Fibroblast of mammary gland (primary cell): ENCODE results near the gene FSTL4.
"Not testable (repeated sequence)": the region's sequence is repeated elsewhere in the genome, so short reads cannot be mapped to it uniquely, and the experiment has no call there.

Experiments
- DNase-seq: peaks from one replicate; pipeline ENCODE4 v3.0.0-alpha.2; 2010; ENCODE audit warnings: low read depth
- H3K4me3 ChIP-seq: 2 replicates; pipeline ENCODE4 v1.5.1; 2011; ENCODE audit warnings: low read depth, mild to moderate bottlenecking, low read length, moderate library complexity; ENCODE audit not compliant: control insufficient read depth
- TF ChIP-seq, protein P1 (sequence below): conservative IDR thresholded peaks from 2 replicates; pipeline ENCODE4 v1.5.1; 2011; ENCODE audit warnings: low read depth, low read length, inconsistent platforms; ENCODE audit not compliant: control insufficient read depth, insufficient read depth

FSTL4 gene

DNA sequence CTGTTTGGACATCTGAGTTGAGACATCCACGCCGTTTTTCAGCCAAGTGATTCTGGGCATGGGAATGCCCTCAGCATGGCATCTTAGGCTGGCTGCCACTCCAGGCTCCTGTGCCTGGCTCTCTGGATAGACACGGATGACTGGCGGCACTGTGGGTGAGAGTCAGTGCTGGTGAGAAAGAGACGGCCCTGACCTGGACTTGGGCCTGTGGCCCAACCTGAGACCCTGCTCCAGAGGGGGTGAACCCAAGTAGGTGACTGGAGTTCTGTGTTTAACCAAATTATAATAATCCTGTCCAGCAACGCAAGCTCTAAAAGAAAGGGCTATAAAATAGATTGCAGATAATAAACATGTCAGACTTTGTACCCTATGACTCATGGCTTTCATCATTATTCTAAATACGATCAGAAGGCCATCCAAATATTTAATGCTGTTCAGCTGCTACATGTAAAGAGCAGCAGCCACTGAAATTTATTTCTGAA, 386.6 kb downstream of the FSTL4 start:
- DNase-seq, result peak; percentile 57
- TF ChIP-seq, protein P1, sequence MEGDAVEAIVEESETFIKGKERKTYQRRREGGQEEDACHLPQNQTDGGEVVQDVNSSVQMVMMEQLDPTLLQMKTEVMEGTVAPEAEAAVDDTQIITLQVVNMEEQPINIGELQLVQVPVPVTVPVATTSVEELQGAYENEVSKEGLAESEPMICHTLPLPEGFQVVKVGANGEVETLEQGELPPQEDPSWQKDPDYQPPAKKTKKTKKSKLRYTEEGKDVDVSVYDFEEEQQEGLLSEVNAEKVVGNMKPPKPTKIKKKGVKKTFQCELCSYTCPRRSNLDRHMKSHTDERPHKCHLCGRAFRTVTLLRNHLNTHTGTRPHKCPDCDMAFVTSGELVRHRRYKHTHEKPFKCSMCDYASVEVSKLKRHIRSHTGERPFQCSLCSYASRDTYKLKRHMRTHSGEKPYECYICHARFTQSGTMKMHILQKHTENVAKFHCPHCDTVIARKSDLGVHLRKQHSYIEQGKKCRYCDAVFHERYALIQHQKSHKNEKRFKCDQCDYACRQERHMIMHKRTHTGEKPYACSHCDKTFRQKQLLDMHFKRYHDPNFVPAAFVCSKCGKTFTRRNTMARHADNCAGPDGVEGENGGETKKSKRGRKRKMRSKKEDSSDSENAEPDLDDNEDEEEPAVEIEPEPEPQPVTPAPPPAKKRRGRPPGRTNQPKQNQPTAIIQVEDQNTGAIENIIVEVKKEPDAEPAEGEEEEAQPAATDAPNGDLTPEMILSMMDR, result no peak

DNA sequence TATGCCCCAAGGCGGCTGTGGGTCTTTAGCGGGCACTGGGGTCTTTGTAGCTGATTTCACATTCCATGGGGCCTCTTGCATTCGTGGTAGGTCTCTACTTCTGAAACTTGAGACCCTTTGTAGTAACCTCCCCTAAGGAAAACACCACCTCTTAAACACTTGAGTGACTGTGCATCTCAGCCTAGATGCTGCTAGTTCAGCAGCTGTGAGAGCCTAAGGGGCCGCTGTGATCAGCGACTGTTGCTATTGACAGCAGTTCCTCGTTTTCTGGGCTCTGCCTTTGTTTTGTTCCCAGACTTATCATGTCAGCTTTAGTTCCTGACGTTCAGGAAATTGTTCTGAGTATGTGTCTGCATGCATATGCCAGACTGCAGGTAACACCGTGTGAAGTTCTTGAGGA, 389.4 kb downstream of the FSTL4 start:
- H3K4me3 ChIP-seq, result no peak overlapping the region
- DNase-seq, result no peak
- TF ChIP-seq, protein P1, result no peak

More for the DNA sequence above, 386.6 kb downstream of the FSTL4 start:
- no peak overlapping the region for H3K4me3 ChIP-seq

DNA sequence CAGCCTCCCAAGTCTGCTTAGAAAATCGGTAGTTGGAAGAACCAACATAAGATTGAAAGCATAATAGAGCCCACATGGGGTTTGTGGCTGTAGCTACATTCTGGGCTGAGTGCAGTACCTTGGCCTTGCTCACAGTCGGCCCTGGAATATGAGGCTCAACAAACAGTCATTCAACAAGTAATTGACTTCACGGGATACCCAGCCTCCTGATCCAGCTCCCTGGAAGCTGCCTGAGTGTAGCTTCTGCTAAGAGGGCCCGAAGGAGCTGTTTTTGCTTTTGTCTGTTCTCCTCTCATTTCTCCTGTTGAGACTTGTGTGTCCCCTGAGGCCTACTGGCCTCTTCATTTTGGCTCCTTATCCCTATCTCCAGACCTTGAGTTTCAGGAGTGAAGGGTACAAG, 389.8 kb downstream of the FSTL4 start:
- TF ChIP-seq, protein P1, result no peak
- no peak for DNase-seq
- H3K4me3 ChIP-seq, result no peak overlapping the region

DNA sequence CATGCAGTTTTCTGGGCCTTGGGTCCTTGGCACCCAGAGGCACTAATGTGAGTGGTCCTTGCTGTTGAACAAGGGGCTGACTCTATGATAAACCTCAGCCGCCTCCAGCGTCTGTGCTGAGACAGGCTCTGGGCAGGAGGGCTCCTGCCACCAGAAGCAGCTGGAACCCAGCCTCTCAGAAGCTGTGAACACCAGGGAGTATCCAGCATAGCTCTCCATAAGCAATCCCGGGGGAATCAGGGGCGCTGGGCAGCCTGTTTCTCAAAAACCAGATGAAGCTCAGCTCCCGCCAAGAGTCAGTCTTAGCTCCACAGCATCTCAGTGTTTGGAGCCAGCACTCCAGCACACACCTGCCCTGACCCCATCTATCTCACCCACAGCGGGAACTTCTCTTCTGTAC, 390.3 kb downstream of the FSTL4 start:
- no peak for DNase-seq
- no peak overlapping the region for H3K4me3 ChIP-seq
- TF ChIP-seq, protein P1, result no peak

DNA sequence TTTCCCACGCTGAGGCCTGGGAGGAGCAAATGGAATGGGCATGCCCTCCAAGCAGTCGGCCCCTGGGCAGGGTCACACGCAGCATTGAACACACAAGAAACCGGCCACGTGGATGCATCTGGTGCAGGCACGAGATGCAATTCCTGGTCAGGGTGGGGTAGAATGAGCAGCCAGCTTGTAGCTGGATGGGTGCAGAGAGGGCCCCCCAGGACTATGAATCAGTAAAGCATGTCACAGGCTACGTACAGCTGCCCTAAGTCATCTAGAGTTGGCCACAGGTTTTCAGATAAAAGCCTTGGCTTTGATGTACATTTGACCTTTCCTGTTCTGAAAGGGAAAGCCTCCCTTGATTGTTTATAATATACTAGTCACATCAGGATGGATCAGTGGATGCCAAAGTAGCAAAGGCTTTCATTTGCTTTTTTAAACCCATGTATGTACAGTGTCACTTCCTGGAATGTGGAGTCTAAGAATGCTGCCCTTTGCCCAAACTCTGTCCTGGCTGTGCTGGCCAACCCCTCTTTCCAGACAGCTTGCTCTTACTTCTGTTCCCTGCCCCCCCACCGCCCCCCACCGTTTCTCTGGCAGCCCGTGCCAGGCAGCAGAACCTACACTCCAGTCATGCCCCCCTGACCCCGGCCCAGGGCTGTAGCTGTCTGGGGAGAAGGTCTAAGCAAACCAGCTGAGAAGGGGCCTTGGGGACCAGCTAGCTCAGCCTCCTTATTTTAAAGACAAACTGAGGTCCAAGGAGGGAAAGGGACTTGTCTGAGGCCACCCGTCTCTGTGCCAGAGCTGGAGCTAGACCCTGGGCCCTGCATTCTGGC, 391.3 kb downstream of the FSTL4 start:
- DNase-seq, result no peak
- TF ChIP-seq, protein P1, result no peak
- H3K4me3 ChIP-seq, result no peak overlapping the region

DNA sequence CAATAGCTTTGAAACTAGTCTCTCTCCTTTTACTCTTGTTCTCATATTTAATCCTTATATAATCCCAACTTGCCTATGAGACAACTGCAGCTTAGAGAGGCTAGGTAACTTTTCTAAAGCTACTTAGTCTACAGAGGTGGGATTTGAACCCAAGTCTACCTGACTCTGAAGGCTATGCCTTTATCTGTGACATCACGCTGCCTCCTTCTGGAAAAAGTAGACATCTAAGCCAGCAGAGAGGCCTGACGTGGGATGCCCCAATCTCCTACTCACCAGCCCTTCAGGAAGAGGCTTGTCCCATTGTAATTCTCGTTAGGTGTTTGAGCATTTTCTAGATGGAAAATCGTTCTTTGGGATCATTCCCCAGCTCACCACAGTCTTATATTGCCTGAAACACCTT, 393.0 kb downstream of the FSTL4 start:
- H3K4me3 ChIP-seq, result no peak overlapping the region
- TF ChIP-seq, protein P1, result no peak
- DNase-seq, result no peak

DNA sequence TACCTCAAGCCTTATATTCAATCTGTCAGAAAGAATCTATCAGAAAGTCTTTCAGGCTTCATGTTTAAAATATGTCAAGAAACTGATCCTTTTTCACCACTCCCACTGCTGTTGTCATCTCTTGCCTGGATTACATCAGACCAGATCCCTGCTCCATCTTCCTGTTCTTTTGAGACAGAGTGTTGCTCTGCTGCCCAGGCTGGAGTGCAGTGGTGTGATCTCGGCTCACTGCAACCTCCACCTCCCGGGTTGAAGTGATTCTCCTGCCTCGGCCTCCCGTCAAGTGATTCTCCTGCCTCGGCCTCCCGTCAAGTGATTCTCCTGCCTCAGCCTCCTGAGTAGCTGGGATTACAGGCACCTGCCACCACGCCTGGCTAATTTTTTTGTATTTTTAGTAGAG, 396.2 kb downstream of the FSTL4 start:
- H3K4me3 ChIP-seq, DNase-seq: not testable (repeated sequence)
